HepG2 (cell line): Measurements from ENCODE around the gene LYST. TPM values are rescaled to one million over a fixed set of nuclear protein-coding genes. Genes with fewer than 3 reads are reported as not detected.
A peak's percentile ranks its signal among the peaks of the same experiment; 100 is the strongest.

Source experiments
- AHDC1 ChIP-seq: sonication (generic); formaldehyde crosslinking; IDR thresholded peaks from 2 replicates; pipeline ENCODE4 v1.5.1; 2020; ENCODE audit warnings: mild to moderate bottlenecking, missing genetic modification reagents, borderline replicate concordance
- ARID3A ChIP-seq: IDR thresholded peaks from 2 replicates; pipeline ENCODE4 v1.6.1; 2012; ENCODE audit warnings: low read depth, low read length, improper control_type of control experiment
- GMEB1 ChIP-seq: sonication (generic); formaldehyde crosslinking; IDR thresholded peaks from 2 replicates; pipeline ENCODE4 v1.5.1; 2020; ENCODE audit warnings: missing genetic modification reagents, mild to moderate bottlenecking, borderline replicate concordance
- KDM5B ChIP-seq: sonication (generic); formaldehyde crosslinking; IDR thresholded peaks from 2 replicates; pipeline ENCODE4 v1.4.0; 2020; ENCODE audit warnings: missing genetic modification reagents, mild to moderate bottlenecking, borderline replicate concordance
- ZBTB33 ChIP-seq: sonication (generic); formaldehyde crosslinking; IDR thresholded peaks from 2 replicates; pipeline ENCODE4 v1.4.0; 2020; ENCODE audit warnings: missing genetic modification reagents
- ZBTB37 ChIP-seq: sonication (generic); formaldehyde crosslinking; IDR thresholded peaks from 2 replicates; pipeline ENCODE4 v1.4.0; 2020; ENCODE audit warnings: mild to moderate bottlenecking, missing genetic modification reagents
- ZNF446 ChIP-seq: sonication (generic); formaldehyde crosslinking; IDR thresholded peaks from 2 replicates; pipeline ENCODE4 v1.5.0; 2020; ENCODE audit warnings: mild to moderate bottlenecking, missing genetic modification reagents
- ZNF609 ChIP-seq: sonication (generic); formaldehyde crosslinking; IDR thresholded peaks from 2 replicates; pipeline ENCODE4 v1.4.0; 2020; ENCODE audit warnings: mild to moderate bottlenecking, missing genetic modification reagents, borderline replicate concordance
- ZNF891 ChIP-seq: sonication (generic); formaldehyde crosslinking; IDR thresholded peaks from 2 replicates; pipeline ENCODE4 v1.5.0; 2020; ENCODE audit warnings: mild to moderate bottlenecking, missing genetic modification reagents
- polyA plus RNA-seq, 8 experiments: library from polyadenylated mRNA; depleted of rRNA in 3 of 8; stranded (reverse) in 7 of 8; unstranded in 1 of 8; fragments of >200 nt; fragmentation: Illumina TruSeq in 4 of 8; extraction: Trizol in 4 of 8; gene quantifications; 2 replicates each; pipeline versions ENCODE4 v1.2.1 to v1.2.3, GENCODE V29; 2011 to 2016; ENCODE audit warnings: low read depth in 4 of 8, missing spikeins in 1 of 8, mixed read lengths in 1 of 8; ENCODE audit not compliant: insufficient read depth in 1 of 8
- total RNA-seq, 5 experiments: library from RNA; depleted of rRNA; stranded (reverse); fragments of >200 nt; fragmentation: Illumina TruSeq; extraction: Trizol; gene quantifications; 2 replicates each; pipeline ENCODE4 v1.2.3, GENCODE V29; 2016; ENCODE audit warnings: low read depth in 1 of 5

Gene LYST
- total and polyA plus RNA-seq, 2 of the 13 experiments (the other 11 are each of a cell fraction or from before 2014, with no cell fraction given): 0.91 to 2.5 TPM

GRCh38 chr1:235614442-235614954, 252.2 kb downstream of the LYST start (continued):
- TF ChIP-seq GMEB1 (CRISPR knock-in tag): peak; percentile 37; the same call in 1 of the 2 replicates
- 0 out of 2 replicates have a peak, but pooled peaks have one; percentile 13 for TF ChIP-seq ARID3A
- TF ChIP-seq ZBTB37 (CRISPR knock-in tag): no peak
- peak; percentile 43; the same call in 1 of the 2 replicates for TF ChIP-seq KDM5B (CRISPR knock-in tag)
- TF ChIP-seq ZNF609: peak; percentile 60; the same call in 1 of the 2 replicates
- TF ChIP-seq ZBTB33 (CRISPR knock-in tag): 0 out of 2 replicates have a peak, but pooled peaks have one; percentile 30
- TF ChIP-seq ZNF891: peak; percentile 69; the same call in 1 of the 2 replicates
- no peak for TF ChIP-seq ZNF446 (CRISPR knock-in tag)
- TF ChIP-seq AHDC1: peak; percentile 90
